Small intestine (tissue), 7 donors: Measurements from ENCODE around the gene LYPD3. TPM values are rescaled to one million over a fixed set of nuclear protein-coding genes. Genes with fewer than 3 reads are reported as not detected.
A peak's percentile ranks its signal among the peaks of the same experiment; 100 is the strongest.

Experiments used
- DNase-seq, 2 donors: peaks; one replicate each; pipeline versions ENCODE4 v3.0.0 to v3.0.0-alpha.2; 2013
- FAIRE-seq: peaks from 2 replicates; lab custom pipeline; 2012; peaks lifted over from hg19 to GRCh38; lab: Jason Lieb, UNC
- H3K27ac ChIP-seq, 3 donors: one replicate each; pipeline ENCODE4 v1.5.1; 2013; ENCODE audit warnings: low read length in 2 of 3, mild to moderate bottlenecking in 2 of 3, control low read depth in 1 of 3, inconsistent platforms in 1 of 3, low read depth in 1 of 3, moderate library complexity in 1 of 3
- H3K27me3 ChIP-seq, 3 donors: one replicate each; pipeline ENCODE4 v1.6.1; 2013; ENCODE audit warnings: low read length in 3 of 3, inconsistent platforms in 1 of 3; ENCODE audit not compliant: control insufficient read depth in 3 of 3, insufficient read depth in 3 of 3
- H3K36me3 ChIP-seq, 3 donors: one replicate each; pipeline ENCODE4 v1.6.1; 2013; ENCODE audit warnings: low read length in 3 of 3, inconsistent platforms in 1 of 3, low read depth in 1 of 3, mild to moderate bottlenecking in 1 of 3, moderate library complexity in 1 of 3; ENCODE audit not compliant: control insufficient read depth in 3 of 3, insufficient read depth in 2 of 3
- H3K4me1 ChIP-seq, 3 donors: one replicate each; pipeline ENCODE4 v1.6.1; 2013; ENCODE audit warnings: low read length in 2 of 3, inconsistent platforms in 1 of 3, low read depth in 1 of 3, mild to moderate bottlenecking in 1 of 3, moderate library complexity in 1 of 3; ENCODE audit not compliant: control insufficient read depth in 3 of 3, insufficient read depth in 2 of 3
- H3K4me3 ChIP-seq, 3 donors: one replicate each; pipeline ENCODE4 v1.5.1; 2013; ENCODE audit warnings: low read length in 3 of 3, control low read depth in 1 of 3, inconsistent platforms in 1 of 3, low read depth in 1 of 3, mild to moderate bottlenecking in 1 of 3, moderate library complexity in 1 of 3
- H3K9me3 ChIP-seq, 2 donors: one replicate each; pipeline ENCODE4 v1.6.1; 2013; ENCODE audit warnings: low read depth in 1 of 2, low read length in 1 of 2; ENCODE audit not compliant: control insufficient read depth in 2 of 2, insufficient read depth in 1 of 2
- WGBS, 3 donors: extraction: QIAGEN DNeasy Blood & Tissue Kit; methylation state at CpG; one replicate each; pipeline ENCODE4 v1.1.7; 2013; 5-methylcytosine and 5-hydroxymethylcytosine counted together
- polyA plus RNA-seq, 4 donors: library from polyadenylated mRNA; stranded (reverse) in 3 of 4; unstranded in 1 of 4; fragments of 200-250 nt in 3 of 4; fragments of 120-200 nt in 1 of 4; gene quantifications; one replicate each; pipeline versions ENCODE4 v1.2.1 to v1.2.3, GENCODE V29; 2013
- donor health status: healthy with polysubstance abuse.
- donor health status: control.
- donor health status: control.
- donor health status: Bipolar disorder and iron deficiency.
- donor health status: healthy.

Gene LYPD3
- polyA plus RNA-seq, 4 donors = 0.73 to 1.1 (median 0.86) TPM; not detected in 1

DNA sequence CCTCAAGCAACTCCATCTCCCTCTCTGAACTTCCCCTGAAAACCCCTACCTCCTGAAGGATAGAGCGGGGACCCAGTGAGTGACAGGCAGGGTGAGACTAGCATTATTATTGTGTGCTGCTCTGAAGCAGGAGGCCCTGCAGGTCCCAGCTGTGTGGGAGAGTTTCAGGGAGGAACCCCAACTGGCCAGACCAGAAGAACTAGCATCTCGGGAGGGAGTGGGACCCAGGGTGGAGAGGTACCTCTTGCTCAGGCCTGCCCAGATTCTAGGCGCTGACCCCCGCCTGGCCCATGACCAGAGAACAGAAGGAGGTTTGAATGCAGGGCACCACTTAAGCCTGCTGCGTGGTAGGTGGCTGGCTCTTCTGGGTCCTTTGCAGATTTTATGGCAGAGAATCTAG, 5.7 kb upstream of the LYPD3 start:
- Histone ChIP-seq H3K27me3 (peaks cover 0 to 3% (median 0%) of the 10 kb centered on the region in 3 donors), H3K36me3 (peaks cover 0 to 10% (median 0%) of the 10 kb centered on the region in 3 donors), H3K27ac (no peak overlapping the region), H3K9me3 (no peaks in the 10 kb centered on the region), H3K4me3 (no peak overlapping the region), H3K4me1 (peaks cover 0 to 7% (median 2%) of the 10 kb centered on the region in 3 donors)
- 81 to 83% (median 81%) methylated on average over 5 of the region's 5 CpGs for WGBS, 3 donors
- DNase-seq = no peak
- no peak for FAIRE-seq

DNA sequence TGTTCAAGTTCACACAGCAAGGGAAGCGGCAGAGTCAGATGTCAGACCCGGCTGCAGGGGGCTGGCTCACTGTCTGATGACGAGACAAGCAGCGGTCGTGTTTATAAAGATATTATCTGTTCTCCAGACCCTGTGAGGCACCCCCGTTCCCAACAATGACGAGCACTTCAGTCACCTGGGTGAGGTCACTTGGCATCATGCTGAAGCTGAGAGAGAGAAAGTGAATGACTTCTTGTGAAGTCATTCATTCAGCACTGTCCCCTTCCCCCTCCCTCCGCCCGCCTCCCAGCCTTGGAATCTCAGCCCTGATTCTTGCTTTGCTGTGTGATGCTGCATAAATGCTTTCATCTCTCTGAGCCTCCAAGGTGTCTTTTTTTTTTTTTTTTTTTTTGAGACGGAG, 4.9 kb upstream of the LYPD3 start:
- no peak for FAIRE-seq
- peaks cover 0 to 11% (median 0%) of the 10 kb centered on the region in 3 donors for H3K27me3 ChIP-seq
- 65 to 72% (median 72%) methylated on average over 9 to 10 of the region's 10 CpGs for WGBS, 3 donors

DNA sequence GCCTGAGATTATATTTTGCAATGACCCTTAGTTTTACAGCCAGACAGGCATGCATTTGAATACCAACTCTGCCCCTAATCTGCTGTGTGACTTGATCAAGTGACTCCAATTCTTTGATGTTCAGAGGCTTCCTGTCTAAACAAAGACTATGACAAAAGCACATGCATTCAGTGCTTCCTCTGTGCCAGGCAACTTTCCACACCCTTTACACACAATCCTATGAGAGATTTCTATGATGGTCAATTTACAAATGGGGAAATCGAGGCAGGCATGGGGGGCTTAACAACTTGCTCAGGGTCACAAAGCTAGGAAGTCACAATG, 3.7 kb upstream of the LYPD3 start:
- no peak for FAIRE-seq

More for the DNA sequence above, 4.9 kb upstream of the LYPD3 start:
- Histone ChIP-seq H3K36me3 (peaks cover 0 to 7% (median 0%) of the 10 kb centered on the region in 3 donors), H3K4me1 (peaks cover 0 to 3% (median 2%) of the 10 kb centered on the region in 3 donors), H3K9me3 (no peaks in the 10 kb centered on the region), H3K27ac (no peak overlapping the region), H3K4me3 (no peak overlapping the region)
- DNase-seq = no peak

DNA sequence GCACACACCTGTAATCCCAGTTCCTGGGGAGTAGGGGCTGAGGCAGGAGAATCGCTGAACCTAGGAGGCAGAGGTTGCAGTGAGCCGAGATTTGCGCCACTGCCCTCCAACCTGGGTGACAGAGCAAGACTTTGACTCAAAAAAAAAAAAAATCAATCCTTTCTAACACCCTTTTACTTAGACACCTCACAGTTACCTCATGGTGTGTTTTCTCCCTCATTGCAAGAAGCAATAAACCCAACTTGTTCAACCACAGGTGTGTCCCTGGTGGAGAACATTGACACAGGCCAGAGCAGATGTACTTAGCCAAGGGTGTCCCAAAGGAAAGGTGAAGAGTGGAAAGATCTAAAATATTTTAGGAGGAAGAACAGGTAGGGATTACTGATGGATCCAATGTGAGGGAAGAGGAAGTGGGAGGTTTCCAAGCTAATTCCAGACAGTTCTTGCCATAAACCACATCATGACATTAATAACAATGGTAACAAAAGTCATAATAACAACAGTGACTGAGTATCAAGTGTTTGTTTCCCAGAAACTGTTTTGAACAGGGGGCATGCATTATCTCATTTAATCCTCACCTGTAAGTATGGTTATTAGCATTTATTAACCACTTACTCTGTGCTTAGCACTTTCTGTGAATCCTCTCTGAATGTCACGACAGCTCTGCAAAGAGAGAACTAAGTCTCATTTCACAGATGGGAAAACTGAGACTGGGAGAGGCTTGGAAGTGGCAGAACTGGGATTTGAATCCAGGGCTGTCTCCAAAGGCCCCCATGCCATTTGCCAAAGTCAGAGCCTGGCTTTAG, 3.1 kb upstream of the LYPD3 start:
- Histone ChIP-seq H3K4me3 (no peak overlapping the region), H3K27me3 (peaks cover 0 to 19% (median 0%) of the 10 kb centered on the region in 3 donors), H3K27ac (no peak overlapping the region), H3K36me3 (peaks cover 0 to 2% (median 0%) of the 10 kb centered on the region in 3 donors), H3K4me1 (peaks cover 0 to 7% (median 0%) of the 10 kb centered on the region in 3 donors), H3K9me3 (no peaks in the 10 kb centered on the region)
- DNase-seq = no peak
- WGBS, 3 donors = 81 to 89% (median 86%) methylated on average over 4 of the region's 4 CpGs
- FAIRE-seq = no peak

More for the DNA sequence above, 3.7 kb upstream of the LYPD3 start:
- H3K27ac ChIP-seq = no peak overlapping the region
- 55 to 67% (median 61%) methylated on average over 1 of the region's 1 CpG for WGBS, 3 donors
- H3K4me3 ChIP-seq = no peak overlapping the region
- H3K9me3 ChIP-seq = no peaks in the 10 kb centered on the region
- H3K4me1 ChIP-seq = peaks cover 0 to 5% (median 0%) of the 10 kb centered on the region in 3 donors
- no peak for DNase-seq
- H3K36me3 ChIP-seq = peaks cover 0 to 4% (median 0%) of the 10 kb centered on the region in 3 donors
- peaks cover 0 to 19% (median 0%) of the 10 kb centered on the region in 3 donors for H3K27me3 ChIP-seq

DNA sequence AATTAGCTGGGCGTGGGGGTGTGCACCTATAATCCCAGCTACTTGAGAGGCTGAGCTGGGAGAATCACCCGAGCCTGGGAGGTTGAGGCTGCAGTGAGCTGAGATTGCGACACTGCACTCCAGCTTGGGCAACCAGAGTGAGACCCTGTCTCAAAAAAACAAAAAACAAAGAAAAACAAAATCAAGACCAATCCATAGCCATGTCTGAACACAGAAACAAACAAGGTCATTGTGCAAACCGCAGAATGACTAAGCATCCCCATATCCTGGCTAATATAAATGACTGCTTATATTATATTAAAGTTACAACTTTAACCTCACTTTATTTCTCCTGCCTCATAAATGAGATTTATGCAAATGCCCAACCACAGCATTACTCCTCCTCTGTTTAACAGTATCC, 2.3 kb upstream of the LYPD3 start:
- FAIRE-seq = no peak

DNA sequence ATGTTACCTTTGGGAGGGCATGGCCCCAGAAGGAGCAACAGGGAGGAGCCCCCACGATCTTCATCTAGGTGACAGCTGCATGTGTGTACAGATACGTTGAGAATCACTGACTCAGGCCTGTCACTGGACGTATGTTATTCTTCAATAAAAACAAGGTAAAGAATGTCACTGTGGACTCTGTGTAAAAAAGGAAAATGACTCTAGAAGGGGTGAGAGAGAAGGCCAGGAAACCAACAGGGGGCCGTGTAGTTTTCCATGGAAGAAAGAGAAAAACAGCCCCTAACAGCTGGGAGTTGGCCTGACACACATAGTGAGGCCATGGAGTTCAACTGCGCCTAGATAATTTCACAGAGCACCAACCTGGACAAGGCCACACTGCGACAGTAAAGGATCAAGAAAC, 1.9 kb upstream of the LYPD3 start:
- peaks cover 0 to 7% (median 0%) of the 10 kb centered on the region in 3 donors for H3K4me1 ChIP-seq
- 76 to 86% (median 78%) methylated on average over 6 of the region's 6 CpGs for WGBS, 3 donors
- H3K36me3 ChIP-seq = no peaks in the 10 kb centered on the region
- no peak overlapping the region for H3K4me3 ChIP-seq
- no peak for DNase-seq
- no peaks in the 10 kb centered on the region for H3K9me3 ChIP-seq
- no peak for FAIRE-seq
- no peak overlapping the region for H3K27ac ChIP-seq
- H3K27me3 ChIP-seq = peaks cover 0 to 19% (median 0%) of the 10 kb centered on the region in 3 donors

More for the DNA sequence above, 2.3 kb upstream of the LYPD3 start:
- WGBS, 3 donors = 74 to 76% (median 75%) methylated on average over 4 of the region's 4 CpGs
- Histone ChIP-seq H3K36me3 (no peaks in the 10 kb centered on the region), H3K4me1 (peaks cover 0 to 7% (median 0%) of the 10 kb centered on the region in 3 donors), H3K27ac (no peak overlapping the region), H3K27me3 (peaks cover 0 to 19% (median 0%) of the 10 kb centered on the region in 3 donors), H3K4me3 (no peak overlapping the region), H3K9me3 (no peaks in the 10 kb centered on the region)
- no peak for DNase-seq

DNA sequence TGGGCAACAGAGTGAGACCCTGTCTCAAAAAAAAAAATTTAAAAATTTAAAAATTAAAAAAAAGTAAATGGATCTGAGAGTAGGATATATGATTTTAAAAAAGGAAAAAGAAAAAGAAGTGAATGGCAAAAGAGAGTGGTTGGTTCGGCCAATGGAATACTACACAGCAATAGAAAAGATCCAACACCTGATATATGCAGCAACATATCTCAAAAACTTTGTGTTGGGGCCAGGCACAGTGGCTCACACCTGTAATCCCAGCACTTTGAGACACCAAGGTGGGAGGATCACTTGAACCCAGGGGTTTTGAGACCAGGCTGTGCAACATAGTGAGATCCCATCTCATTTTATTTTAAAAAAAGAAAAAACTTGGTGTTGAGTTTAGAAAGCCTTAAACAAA, 1.4 kb upstream of the LYPD3 start:
- WGBS, 3 donors = 93 to 100% (median 95%) methylated on average over 1 of the region's 1 CpG
- no peak overlapping the region for H3K4me3 ChIP-seq
- H3K9me3 ChIP-seq = no peaks in the 10 kb centered on the region
- DNase-seq (no peak), FAIRE-seq (no peak)
- H3K4me1 ChIP-seq = peaks cover 0 to 7% (median 0%) of the 10 kb centered on the region in 3 donors
- no peaks in the 10 kb centered on the region for H3K36me3 ChIP-seq
- no peak overlapping the region for H3K27ac ChIP-seq
- peaks cover 0 to 19% (median 0%) of the 10 kb centered on the region in 3 donors for H3K27me3 ChIP-seq

DNA sequence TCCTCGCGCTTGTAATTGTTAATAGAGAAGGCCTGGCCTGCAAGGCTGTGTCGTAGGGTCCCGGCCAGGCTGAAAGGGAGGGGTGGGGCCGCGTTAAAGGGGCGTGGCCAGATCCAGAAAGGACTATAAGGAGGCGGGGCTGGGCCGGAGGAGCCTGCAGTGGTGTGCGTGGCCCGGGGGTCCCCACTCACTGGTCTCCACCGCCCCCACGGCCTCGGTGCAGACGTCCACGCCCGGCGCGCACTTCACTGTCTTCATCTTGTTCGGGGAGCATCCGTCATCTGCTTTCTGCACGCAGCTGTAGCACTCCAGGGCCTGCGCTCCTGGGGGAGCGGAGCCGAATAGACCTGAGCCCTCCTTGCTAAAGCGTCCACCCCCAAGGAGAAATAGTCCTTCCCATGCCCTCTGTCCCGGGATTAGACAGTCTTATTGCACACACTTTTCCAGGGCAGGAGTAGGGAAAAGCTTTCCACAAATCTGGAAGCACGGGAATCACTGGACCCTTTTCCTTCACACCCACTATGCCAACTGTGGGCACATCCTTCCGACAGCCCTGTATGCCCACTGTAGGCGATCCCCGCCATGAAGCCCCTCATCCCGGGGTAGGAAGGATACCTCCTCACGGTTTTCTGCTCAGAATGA, 1.2 kb downstream of the LYPD3 start:
- no peak for FAIRE-seq

More for the DNA sequence above, 1.2 kb downstream of the LYPD3 start:
- WGBS, 3 donors = 9 to 12% (median 10%) methylated on average over 33 of the region's 33 CpGs
- no peak for DNase-seq
- Histone ChIP-seq H3K36me3 (no peaks in the 10 kb centered on the region), H3K9me3 (no peaks in the 10 kb centered on the region), H3K4me3 (peak overlapping the region in 2 of 3 donors; percentile 53 to 80), H3K27ac (peak overlapping the region in 2 of 3 donors; percentile 82 to 89), H3K27me3 (peaks cover 0 to 19% (median 0%) of the 10 kb centered on the region in 3 donors), H3K4me1 (peaks cover 0 to 7% (median 0%) of the 10 kb centered on the region in 3 donors)
